Bronchus fibroblast of lung (primary cell): ENCODE results near the gene ZC3HAV1L. TPM values are rescaled to one million over a fixed set of nuclear protein-coding genes. Genes with fewer than 3 reads are reported as not detected.

Source experiments
- total RNA-seq: library from RNA; depleted of rRNA; stranded (reverse); fragments of >200 nt; gene quantifications from 2 replicates; pipeline ENCODE4 v1.2.3, GENCODE V29; 2015

Gene ZC3HAV1L, protein sequence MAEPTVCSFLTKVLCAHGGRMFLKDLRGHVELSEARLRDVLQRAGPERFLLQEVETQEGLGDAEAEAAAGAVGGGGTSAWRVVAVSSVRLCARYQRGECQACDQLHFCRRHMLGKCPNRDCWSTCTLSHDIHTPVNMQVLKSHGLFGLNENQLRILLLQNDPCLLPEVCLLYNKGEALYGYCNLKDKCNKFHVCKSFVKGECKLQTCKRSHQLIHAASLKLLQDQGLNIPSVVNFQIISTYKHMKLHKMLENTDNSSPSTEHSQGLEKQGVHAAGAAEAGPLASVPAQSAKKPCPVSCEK
- total RNA-seq, result 3.9 and 4.6 TPM in 2 replicates

DNA sequence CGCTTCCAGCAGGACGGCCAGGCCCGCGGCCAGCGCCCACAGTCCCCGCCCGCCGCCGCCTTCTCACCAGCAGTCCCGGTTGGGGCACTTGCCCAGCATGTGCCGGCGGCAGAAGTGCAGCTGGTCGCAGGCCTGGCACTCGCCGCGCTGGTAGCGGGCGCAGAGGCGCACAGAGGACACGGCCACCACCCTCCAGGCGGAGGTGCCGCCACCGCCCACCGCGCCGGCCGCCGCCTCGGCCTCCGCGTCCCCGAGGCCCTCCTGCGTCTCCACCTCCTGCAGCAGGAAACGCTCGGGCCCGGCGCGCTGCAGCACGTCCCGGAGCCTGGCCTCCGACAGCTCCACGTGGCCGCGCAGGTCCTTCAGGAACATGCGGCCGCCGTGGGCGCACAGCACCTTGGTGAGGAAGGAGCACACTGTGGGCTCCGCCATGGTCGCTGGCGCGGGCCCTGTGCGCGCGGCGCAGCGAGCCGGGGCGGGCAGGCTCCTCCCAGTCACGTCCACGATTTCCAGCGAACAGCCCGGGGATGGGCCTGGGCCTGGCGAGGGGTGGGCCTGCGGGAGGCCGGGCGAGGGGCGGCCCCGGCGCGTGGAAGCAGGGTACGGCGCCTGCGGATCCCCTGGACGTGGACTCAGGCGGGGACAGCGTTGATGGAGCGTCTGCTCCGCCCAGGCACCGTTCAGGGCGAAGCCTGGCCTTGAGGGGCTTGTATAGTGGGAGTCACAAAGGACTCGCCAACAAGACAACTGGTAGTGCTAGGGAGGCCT is at the start of gene ZC3HAV1L:
Gene ZC3HAV1L (minus strand): TSS at position 457 of the 768 bp plus-strand sequence. CDS start 25 bp downstream, at position 432.

GRCh38 chr7:138981332-138982203 is 54.3 kb downstream of the ZC3HAV1L start, which contains the start of gene KIAA1549:
KIAA1549 (minus strand) TSS chr7:138981389; CDS start chr7:138981269, 120 bp downstream.

Other genes starting within 250 kb of the ZC3HAV1L start
- not detected in 2 replicates for gene TMEM213, start 238.0 kb downstream of the ZC3HAV1L start, total RNA-seq
- gene ATP6V0A4, start 237.8 kb downstream of the ZC3HAV1L start, total RNA-seq, result not detected in 2 replicates
- gene KIAA1549, start 54.7 kb downstream of the ZC3HAV1L start, total RNA-seq, result 0.67 and 1.0 TPM in 2 replicates
- gene ZC3HAV1, start 73.7 kb upstream of the ZC3HAV1L start, total RNA-seq, result 19.3 and 22.0 TPM in 2 replicates
- 0.89 and 1.3 TPM in 2 replicates for gene UBN2, start 195.2 kb upstream of the ZC3HAV1L start, total RNA-seq